Gastrocnemius medialis (tissue), 4 donors: ENCODE results near the gene C11orf65.

Experiments
- CTCF ChIP-seq, 5 experiments: fragments of 450-650 bp in 3 of 5; fragments of 200-600 bp in 2 of 5; sonication (generic) in 2 of 5; IDR thresholded peaks in 4 of 5; conservative IDR thresholded peaks in 1 of 5; 1 replicate in 4 of 5; 2 replicates in 1 of 5; pipeline ENCODE4 v1.5.1; 2016 to 2019; ENCODE audit warnings: antibody characterized with exemption in 5 of 5, mild to moderate bottlenecking in 3 of 5, moderate library complexity in 3 of 5
- POLR2A ChIP-seq, 2 donors: fragments of 450-650 bp; IDR thresholded peaks; one replicate each; pipeline ENCODE4 v1.6.1; 2017; ENCODE audit warnings: antibody characterized with exemption in 2 of 2, mild to moderate bottlenecking in 2 of 2, moderate library complexity in 2 of 2

- TF ChIP-seq CTCF (IDR thresholded peaks at IDR 0.05 in 4 of 5, conservative IDR thresholded peaks at IDR 0.05 in 1 of 5) (no peak), POLR2A (IDR thresholded peaks at IDR 0.05) (peak; percentile 88 to 94)
These were observed at the start of gene C11orf65 for GRCh38 chr11:108467091-108467823.
